C1 segment of cervical spinal cord (tissue), 14 donors: ENCODE results near the gene PRPS1.
A peak's percentile ranks its signal among the peaks of the same experiment; 100 is the strongest.
"Not testable (repeated sequence)": the region's sequence is repeated elsewhere in the genome, so short reads cannot be mapped to it uniquely, and the experiment has no call there.

Experiments used
- DNase-seq, 14 donors: peaks; one replicate each; lab custom pipeline; 2025; lab: John Stamatoyannopoulos, UW

Gene PRPS1

GRCh38 chrX:107630031-107630689, 1.9 kb downstream of the PRPS1 start:
- DNase-seq = no peak

DNA sequence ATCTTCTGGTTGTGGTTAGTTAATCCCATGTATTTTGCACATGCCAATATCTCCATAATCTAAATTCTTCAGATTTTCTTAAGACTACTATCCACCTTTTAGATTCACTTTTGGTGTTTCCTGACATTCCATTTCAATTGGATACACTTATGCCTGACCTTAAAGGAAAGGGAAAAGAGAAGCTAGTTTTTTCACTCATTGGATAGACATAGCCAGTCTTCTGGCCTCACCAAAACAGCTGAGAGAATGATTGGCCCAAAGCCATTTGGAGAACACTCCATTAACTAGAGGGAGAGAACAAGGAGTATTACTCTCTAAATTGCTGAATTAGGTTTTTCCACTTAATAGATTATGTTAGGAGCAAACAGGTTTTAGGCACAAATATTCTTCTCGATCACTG, 4.0 kb downstream of the PRPS1 start:
- peak in 1 of 14 donors; percentile 1 for DNase-seq

DNA sequence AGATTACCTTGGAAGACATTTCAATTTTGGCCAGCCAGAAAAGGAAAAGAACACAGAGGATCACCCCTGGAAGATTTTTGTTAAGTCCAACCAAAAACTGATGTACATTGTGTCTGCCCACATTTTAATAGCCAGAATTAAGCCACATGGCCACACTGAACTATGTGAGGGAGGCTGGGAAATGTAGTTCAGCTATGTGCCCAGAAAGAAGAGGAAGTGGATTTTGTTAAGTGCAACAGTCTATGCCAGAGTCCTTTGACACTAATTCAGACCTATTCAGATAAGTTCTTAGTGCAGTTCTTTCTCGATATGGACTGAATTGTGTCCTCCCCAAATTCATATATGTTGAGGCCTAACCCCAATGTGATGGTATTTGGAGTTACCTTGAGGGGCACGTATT, 18.4 kb downstream of the PRPS1 start:
- DNase-seq = no peak

DNA sequence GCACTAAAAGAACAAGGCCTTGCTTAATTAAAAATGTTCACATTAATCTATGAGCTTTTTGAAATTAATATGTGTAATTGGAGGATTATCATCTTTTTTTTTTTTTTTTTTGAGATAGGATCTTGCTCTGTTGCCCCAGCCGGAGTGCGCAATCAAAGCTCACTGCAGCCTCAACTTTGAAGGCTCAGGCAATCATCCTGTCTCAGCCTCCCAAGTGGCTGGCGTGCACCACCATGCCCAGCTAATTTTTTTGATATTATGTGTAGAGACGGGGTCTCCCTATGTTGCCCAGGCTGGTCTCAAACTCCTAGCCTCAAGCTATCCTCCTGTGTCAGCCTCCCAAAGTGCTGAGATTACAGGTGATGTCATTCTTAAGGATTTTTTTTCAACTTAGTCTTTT, 20.0 kb downstream of the PRPS1 start:
- no peak for DNase-seq

DNA sequence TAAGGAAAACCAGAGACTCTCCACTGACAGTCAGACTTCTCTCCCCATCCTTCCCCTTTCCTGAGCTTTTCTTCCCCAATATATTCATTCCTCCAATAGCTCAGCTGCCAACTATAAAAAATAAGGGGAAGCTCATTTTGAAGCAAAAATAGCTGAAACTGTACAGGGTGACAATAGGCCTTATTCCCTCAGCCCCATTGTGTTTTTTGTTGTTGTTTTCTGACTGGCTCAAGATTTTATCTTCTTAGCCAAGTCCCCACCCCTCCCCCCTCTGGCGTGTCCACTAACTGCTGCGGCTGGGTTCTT, 26.2 kb downstream of the PRPS1 start:
- DNase-seq = no peak

DNA sequence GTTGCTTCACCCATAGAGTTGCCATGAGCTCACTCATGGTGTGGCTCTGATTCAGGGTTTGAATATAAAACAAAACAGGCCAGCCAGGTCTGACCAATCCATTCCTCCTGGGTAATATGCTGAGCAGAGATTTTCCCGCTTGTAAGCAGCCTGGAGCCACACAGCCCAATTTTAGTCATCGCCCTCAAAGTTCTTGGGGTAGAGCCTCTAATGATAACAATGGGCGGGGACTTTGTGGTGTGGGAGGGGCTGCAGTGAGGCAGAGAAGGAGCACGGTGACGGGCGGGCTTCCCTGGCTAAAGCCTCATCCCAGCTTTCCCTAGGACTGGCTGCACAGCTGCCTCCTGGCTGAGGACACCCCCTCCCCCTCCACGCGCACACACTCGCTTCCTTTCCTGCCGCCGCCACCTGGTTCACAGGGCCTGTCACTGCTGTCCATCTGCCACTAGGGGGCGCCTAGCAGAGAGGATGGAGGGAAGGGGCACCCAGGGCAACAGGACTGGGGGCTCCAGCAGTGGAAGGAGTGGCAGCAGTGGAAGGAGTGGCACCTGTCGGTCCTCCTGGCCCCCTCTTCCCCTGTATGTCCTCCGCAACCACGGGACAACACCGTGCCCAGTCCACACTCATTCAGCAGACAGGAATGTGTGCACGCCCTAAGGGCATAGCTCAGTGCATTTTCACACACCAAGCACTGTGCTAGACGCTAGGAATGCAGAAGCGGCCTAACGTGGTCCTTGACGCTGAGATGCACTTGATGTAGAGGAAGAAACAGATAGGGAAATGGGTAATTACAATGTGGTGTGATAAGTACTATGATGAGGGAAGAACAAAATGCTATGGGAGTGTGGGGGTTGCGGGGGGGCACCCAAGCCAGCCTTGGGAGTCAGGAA, 26.8 kb downstream of the PRPS1 start:
- peak in 4 of 14 donors; percentile 2 to 11 (median 9) for DNase-seq

DNA sequence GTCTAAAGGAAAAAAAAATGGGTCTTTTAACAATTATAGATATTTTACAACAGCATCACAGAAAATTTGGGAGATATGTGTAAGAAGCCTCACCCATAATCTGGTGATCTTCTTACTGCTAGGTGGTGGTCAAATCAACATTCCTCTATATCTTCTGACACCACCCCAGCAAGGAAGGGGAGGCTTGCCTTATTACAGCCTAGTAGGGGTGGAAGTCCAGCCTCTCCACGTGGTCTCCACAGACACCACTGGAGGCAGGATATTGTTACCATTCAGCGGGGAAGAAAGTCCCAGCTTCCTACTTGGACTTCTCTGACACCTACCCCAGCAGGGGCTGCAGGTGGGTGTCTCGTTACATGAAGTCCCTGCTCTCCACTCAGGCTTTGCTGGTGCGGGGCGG, 28.7 kb downstream of the PRPS1 start:
- DNase-seq = no peak

DNA sequence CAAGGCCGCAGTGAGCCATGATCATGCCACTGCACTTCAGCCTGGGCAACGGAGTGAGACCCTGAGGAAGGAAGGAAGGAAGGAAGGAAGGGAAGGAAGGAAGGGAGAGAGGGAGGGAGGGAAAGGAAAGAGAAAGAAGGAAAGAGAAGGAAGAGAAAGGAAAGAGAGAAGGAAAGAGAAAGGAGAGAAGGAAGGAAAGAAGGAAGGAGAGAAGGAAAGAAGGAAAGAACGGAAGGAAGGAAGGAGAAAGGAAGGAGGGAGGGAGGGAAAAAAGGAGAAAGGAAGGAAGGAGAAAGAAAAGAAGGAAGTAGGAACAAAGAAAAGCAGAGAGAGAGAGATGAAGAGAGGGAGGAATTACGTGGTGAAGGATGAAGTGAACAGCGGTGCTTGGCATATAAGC, 30.4 kb downstream of the PRPS1 start:
- DNase-seq = no peak

GRCh38 chrX:107659286-107659685, 31.0 kb downstream of the PRPS1 start:
- no peak for DNase-seq

DNA sequence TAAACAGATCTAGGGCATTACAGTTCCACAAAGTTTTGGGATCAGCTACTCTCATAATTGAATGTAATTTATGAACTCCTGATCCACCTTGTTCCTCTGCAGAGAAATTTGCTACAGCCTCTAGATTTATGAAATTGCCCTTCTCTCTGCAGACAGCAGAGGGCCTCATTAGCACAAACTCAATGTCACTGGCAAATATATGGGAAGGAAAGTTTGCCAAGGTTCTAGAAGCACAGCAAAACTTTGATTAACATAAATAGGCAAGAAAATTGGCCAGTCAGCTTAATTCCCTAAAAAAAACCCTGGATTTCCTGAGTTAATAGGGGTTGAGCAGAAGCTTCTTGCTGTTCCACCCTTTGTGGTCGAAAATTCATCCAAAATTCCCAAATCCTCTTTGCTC, 31.5 kb downstream of the PRPS1 start:
- DNase-seq = peak in 1 of 14 donors; percentile 33

DNA sequence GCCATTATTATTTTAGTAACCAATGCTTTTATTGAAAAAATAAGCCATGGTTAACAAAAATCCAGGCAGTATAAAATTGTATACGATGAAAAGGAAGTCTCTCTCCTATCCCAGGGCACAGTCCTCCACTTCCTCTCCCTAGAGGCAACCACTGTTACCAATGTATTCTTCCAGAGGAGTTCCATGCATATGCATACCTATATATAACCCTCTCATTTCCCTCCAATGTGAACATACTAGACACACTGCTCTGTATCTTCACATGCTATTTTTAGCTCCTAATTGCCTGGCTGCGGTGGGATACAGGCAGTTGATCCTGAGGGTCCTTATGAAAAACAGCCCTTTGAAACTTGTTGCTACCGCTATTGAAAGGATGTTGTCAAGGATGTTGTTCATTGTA, 33.8 kb downstream of the PRPS1 start:
- no peak for DNase-seq

DNA sequence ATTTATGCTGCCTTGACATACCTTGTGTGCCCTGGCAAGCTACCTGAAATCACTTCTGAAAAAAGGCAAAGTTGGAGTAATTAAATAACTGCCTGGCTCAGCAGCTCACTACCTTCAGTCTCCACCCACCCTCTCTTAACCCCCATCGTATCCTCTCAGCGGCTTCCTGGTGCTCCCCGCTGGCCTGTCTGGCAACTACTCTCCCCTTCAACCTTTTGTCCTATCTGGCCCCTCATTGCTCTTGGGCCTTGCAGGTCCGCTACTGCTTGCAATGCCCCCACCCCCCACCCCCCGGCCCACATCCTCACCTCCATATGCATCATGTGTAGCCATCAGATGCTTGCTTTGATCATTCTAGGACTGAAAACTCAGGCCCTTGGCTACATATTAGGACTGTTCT, 34.5 kb downstream of the PRPS1 start:
- no peak for DNase-seq

DNA sequence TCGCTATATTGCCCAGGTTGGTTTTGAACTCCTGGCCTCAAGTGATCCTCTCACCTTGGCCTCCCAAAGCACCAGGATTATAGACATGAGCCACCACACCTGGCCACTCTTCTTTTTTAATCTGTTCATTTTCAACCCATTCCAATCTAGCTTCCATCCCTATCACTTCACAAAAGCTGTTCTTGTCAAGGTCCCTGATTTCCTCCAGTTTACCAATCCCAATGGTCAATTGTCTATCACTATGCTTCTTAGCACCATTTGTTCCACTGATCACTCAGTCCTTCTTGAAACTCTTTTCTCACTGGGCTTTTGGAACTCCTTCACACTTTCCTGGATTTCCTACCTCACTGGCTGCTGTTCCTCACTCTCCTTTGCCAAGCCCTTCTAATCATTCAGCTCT, 38.6 kb downstream of the PRPS1 start:
- DNase-seq = no peak

DNA sequence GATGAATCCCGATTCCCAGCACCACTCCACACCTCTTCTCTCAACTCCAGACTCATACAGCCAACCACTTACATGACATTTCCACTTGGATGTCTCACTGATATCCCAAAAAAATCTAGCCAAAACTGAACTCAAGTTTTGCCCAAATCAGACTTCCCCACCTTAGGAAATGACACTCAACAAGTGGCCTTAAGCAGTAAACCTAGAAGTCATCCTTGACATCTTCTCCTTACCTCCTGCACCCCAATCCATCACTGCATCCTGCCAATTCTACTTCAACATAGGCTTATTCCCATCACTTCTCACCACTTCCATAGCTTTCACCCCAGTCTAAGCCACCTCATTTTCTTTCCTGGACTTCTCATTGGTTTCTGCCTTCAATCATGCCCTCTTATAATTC, 39.1 kb downstream of the PRPS1 start:
- no peak for DNase-seq

GRCh38 chrX:107668710-107669109, 40.4 kb downstream of the PRPS1 start:
- DNase-seq = not testable (repeated sequence)

GRCh38 chrX:107669261-107669660, 41.0 kb downstream of the PRPS1 start:
- no peak for DNase-seq

GRCh38 chrX:107669885-107670628, 41.7 kb downstream of the PRPS1 start:
- peak in 1 of 14 donors; percentile 79 for DNase-seq

DNA sequence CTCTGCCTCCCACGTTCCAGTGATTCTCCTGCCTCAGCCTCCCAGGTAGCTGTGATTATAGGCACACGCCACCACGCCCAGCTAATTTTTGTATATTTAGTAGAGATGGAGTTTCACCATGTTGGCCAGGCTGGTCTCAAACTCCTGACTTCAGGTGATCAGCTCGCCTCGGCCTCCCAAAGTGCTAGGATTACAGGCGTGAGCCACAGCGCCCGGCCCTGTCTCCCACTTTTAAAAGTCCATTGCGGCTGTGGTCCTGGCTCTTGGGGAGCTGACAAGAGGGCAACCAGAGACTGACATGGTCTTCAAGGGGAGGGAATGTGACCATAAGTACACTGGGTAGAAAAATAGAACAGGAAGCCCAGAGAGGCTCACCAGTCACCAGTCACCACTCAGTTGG, 42.9 kb downstream of the PRPS1 start:
- not testable (repeated sequence) for DNase-seq

- DNase-seq = peak in 3 of 14 donors; percentile 5 to 68 (median 7)
These were observed 44.7 kb downstream of the PRPS1 start for GRCh38 chrX:107672955-107673378.

- peak in 1 of 14 donors; percentile 26 for DNase-seq
These were observed 45.1 kb downstream of the PRPS1 start for GRCh38 chrX:107673431-107673830.

GRCh38 chrX:107673933-107674479, 45.7 kb downstream of the PRPS1 start:
- DNase-seq = peak in 5 of 14 donors; percentile 8 to 43 (median 15)
